ENCODE results near the gene EMILIN2.

Gene EMILIN2

GRCh38 chr18:2956056-2956455 lies 109.2 kb downstream of the EMILIN2 start:
- DNase-seq (ENCODE audit: low spot score): peak; percentile 60

GRCh38 chr18:2958819-2959298 lies 112.1 kb downstream of the EMILIN2 start:
- peak; percentile 81 for DNase-seq (ENCODE audit: low spot score)

- DNase-seq (ENCODE audit: low spot score): no peak
These were observed 112.5 kb downstream of the EMILIN2 start for GRCh38 chr18:2959341-2959740.

- no peak for DNase-seq (ENCODE audit: low spot score)
These were observed 114.3 kb downstream of the EMILIN2 start for GRCh38 chr18:2960983-2961696.

- peak; percentile 49 for DNase-seq (ENCODE audit: low spot score)
These were observed 115.0 kb downstream of the EMILIN2 start for GRCh38 chr18:2961821-2962220.

GRCh38 chr18:2963048-2963447 lies 116.2 kb downstream of the EMILIN2 start:
- no peak for DNase-seq (ENCODE audit: low spot score)

- DNase-seq (ENCODE audit: low spot score): no peak
These were observed 117.7 kb downstream of the EMILIN2 start for GRCh38 chr18:2964361-2965010.
